Activated T-helper 2 cell treated with anti-CD3 and anti-CD28 coated beads, Interferon-gamma antibody, Interleukin-2, Interleukin-4, amounts not matched to agents 10 μg/mL and 5 μg/mL and 100 μg/mL, durations not matched to agents 14 hours and 24 hours and 36 hours (primary cell): ENCODE results near the gene EIF4EBP2. TPM values are rescaled to one million over a fixed set of nuclear protein-coding genes. Genes with fewer than 3 reads are reported as not detected.

Experiments used
- total RNA-seq: library from RNA; stranded (reverse); gene quantifications from 2 replicates; pipeline ENCODE4 v1.2.3, GENCODE V29; 2022

Gene EIF4EBP2
- total RNA-seq, 1 donor from 2014 or later: 39.5 TPM

Other genes with a start within 250 kb of the EIF4EBP2 start
- 115 and 129 TPM in 2 replicates for gene SAR1A, start 233.6 kb upstream of the EIF4EBP2 start, total RNA-seq
- gene PPA1, start 170.7 kb upstream of the EIF4EBP2 start, total RNA-seq: 405 and 419 TPM in 2 replicates
- not detected in 2 replicates for gene NPFFR1, start 120.1 kb upstream of the EIF4EBP2 start, total RNA-seq
- 17.2 and 18.9 TPM in 2 replicates for gene LRRC20, start 21.5 kb upstream of the EIF4EBP2 start, total RNA-seq
- gene NODAL, start 37.5 kb downstream of the EIF4EBP2 start, total RNA-seq: not detected in 2 replicates
- gene PALD1, start 74.6 kb downstream of the EIF4EBP2 start, total RNA-seq: 2.1 and 2.3 TPM in 2 replicates
- 67.7 and 69.6 TPM in 2 replicates for gene PRF1, start 198.6 kb downstream of the EIF4EBP2 start, total RNA-seq